GM13976 (cell line): ENCODE data around the gene SLC50A1.

Experiments used
- DNase-seq: peaks from one replicate; pipeline ENCODE4 v3.0.0; 2012; ENCODE audit warnings: low spot score
- in situ Hi-C: fragments of 300-500 bp; cut with MboI; formaldehyde crosslinking; loops from one replicate; pipeline ENCODE4 v1.12.0; 2022; ENCODE audit warnings: low sequenced_read_pairs, mixed read lengths, inconsistent platforms; ENCODE audit not compliant: unreplicated experiment
- TF ChIP-seq, protein P1 (sequence below): IDR thresholded peaks from 2 replicates; pipeline ENCODE4 v1.5.1; 2012; ENCODE audit warnings: borderline replicate concordance, mild to moderate bottlenecking; ENCODE audit not compliant: insufficient read depth; ENCODE audit errors: extremely low read depth, missing control alignments, control extremely low read depth

Gene SLC50A1

GRCh38 chr1:155128755-155129473 is 6.7 kb upstream of the SLC50A1 start:
- in situ Hi-C loops: no loop called here
- TF ChIP-seq, protein P1, sequence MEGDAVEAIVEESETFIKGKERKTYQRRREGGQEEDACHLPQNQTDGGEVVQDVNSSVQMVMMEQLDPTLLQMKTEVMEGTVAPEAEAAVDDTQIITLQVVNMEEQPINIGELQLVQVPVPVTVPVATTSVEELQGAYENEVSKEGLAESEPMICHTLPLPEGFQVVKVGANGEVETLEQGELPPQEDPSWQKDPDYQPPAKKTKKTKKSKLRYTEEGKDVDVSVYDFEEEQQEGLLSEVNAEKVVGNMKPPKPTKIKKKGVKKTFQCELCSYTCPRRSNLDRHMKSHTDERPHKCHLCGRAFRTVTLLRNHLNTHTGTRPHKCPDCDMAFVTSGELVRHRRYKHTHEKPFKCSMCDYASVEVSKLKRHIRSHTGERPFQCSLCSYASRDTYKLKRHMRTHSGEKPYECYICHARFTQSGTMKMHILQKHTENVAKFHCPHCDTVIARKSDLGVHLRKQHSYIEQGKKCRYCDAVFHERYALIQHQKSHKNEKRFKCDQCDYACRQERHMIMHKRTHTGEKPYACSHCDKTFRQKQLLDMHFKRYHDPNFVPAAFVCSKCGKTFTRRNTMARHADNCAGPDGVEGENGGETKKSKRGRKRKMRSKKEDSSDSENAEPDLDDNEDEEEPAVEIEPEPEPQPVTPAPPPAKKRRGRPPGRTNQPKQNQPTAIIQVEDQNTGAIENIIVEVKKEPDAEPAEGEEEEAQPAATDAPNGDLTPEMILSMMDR: no peak
- DNase-seq: no peak

GRCh38 chr1:155130272-155131006 is 5.2 kb upstream of the SLC50A1 start:
- no peak for DNase-seq
- TF ChIP-seq, protein P1: no peak
- in situ Hi-C loops: no loop called here

GRCh38 chr1:155131285-155131684 is 4.4 kb upstream of the SLC50A1 start:
- DNase-seq: no peak
- in situ Hi-C loops: no loop called here

DNA sequence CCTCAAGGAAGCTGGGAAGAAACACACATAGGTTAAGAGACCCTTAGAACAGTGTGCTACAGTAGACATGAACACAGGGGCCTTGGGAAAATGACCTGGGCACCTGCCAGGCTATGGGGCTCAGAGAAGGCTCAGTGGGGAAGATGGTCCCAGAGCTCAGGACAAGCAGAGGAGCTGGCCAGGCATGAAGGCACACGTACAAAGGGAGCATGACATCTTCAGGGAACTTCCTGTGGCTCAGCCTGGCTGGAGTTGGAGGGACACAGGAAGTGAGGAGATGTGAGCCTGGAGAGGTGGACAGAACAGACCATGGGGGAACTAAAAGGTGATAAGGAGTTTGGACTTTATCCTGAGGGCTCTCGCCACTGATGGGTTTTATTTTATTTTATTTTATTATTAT is 3.8 kb upstream of the SLC50A1 start:
- in situ Hi-C loops: no loop called here
- TF ChIP-seq, protein P1: no peak
- DNase-seq: no peak

More at GRCh38 chr1:155131285-155131684, 4.4 kb upstream of the SLC50A1 start:
- TF ChIP-seq, protein P1: no peak

GRCh38 chr1:155133799-155134281 is 1.8 kb upstream of the SLC50A1 start:
- TF ChIP-seq, protein P1: no peak
- DNase-seq: no peak
- in situ Hi-C loops: no loop called here

DNA sequence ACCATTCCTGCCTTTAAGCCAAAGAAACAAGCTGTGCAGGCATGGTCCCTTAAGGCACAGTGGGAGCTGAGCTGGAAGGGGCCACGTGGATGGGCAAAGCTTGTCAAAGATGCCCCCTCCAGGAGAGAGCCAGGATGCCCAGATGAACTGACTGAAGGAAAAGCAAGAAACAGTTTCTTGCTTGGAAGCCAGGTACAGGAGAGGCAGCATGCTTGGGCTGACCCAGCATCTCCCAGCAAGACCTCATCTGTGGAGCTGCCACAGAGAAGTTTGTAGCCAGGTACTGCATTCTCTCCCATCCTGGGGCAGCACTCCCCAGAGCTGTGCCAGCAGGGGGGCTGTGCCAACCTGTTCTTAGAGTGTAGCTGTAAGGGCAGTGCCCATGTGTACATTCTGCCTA is 1.3 kb upstream of the SLC50A1 start:
- in situ Hi-C loops: no loop called here
- no peak for DNase-seq
- TF ChIP-seq, protein P1: no peak
